NCI-H2196 (cell line): ENCODE results near the gene TRIM66.

Source experiments
- DNase-seq: peaks from one replicate; lab custom pipeline; 2025; ENCODE audit not compliant: unreplicated experiment; lab: John Stamatoyannopoulos, UW

Gene TRIM66

DNA sequence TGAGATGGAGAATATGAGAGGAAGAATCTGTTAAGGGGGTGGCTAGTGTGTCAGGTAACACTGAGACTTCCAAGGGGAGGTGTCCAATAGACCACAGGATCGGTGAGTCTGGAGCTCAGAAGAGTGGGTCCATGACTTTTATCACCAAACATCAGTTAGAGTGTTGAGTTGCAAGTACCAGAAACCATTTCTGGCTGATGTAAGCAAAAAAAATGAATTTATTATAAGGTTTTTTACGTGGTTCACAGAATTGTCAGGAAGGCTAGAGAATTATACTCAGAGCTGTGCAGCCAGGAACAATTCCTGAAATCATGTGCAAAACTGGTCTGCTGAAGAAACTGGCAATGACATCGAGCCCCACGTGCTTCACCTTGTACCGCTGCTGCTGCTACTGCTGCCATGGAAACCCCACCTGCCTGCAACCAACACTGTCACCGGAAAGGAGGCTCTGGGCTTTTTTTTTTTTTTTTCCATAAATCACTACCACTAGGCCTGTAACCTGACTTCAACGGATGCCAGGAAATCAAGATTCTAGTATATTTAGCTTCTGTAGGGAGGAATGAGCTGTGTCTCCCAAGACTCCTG is 71.8 kb downstream of the TRIM66 start:
- DNase-seq, result no peak

DNA sequence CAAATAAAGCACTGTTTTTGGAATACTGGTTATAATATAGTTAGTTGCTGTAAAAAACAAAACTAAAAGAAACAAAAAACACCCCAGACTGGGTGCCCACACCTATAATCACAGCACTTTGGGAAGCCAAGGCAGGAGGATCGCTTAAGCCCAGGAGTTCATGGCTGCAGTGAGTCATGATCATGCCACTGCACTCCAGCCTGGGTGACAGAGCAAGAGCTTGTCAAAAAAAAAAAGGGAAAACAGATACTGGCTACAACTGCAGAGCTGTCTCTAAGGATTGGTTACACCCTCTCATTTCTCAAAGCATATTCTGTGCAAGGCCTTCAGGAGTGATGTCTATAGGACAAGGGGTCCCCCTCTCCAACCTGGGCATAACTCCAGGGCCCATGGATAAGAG is 73.8 kb downstream of the TRIM66 start:
- no peak for DNase-seq

- no peak for DNase-seq
Observed at GRCh38 chr11:8605971-8606563, 76.4 kb downstream of the TRIM66 start.

GRCh38 chr11:8604078-8604723 is 78.3 kb downstream of the TRIM66 start:
- peak; percentile 17 for DNase-seq

DNA sequence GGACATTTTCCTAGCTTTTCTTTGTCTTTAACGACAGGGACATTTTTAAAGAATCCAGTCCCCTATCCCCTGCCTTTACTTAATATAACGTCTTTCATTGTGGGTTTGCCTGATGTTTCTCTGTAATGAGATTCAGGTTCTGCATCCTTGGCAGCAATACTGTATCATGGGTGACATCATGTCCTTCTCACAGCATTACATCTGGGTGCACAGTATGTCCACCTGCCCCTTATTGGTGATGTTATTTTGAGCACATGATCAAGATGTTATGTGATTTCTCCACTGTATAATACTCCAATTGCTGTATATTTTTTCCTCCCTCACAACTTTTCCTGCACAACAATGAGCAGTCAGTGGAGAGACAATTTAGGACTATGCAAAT is 78.8 kb downstream of the TRIM66 start:
- no peak for DNase-seq

DNA sequence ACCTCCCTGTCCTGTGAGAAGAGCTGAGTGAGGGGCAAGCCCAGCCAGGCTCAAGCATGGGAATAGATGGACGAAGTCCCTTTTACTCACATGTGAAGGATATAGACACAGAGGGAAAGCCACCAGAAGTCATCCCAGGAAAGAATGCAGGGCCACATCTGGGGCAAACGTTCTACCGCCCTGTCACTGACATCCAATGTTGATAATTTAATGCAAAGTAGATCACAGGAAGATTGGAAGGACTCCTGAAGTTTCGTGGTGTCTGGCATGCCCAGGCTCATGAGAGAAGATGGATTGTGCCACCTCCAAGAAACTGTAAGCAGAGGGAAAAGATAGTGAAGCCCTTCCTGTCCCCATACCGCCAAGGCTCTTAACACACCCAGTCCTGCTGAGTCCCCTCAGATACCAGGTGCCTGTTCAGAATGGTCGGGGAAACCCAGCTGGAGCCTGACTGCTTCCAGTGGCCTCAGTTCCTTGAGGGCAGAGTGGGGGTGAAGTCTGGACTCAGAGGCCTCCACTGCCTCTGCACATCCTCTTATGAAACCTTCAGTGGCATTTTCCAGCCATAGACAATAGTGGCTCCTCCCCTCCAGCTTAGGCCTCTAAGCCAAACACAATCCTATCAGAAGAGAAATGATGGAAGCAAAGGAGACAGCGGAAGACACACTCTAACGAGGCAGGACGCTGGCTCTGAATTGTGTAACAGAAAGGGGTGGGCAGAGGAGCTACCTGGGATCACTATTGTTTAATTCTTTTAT is 80.9 kb downstream of the TRIM66 start:
- DNase-seq, result no peak

GRCh38 chr11:8598506-8598905 is 84.0 kb downstream of the TRIM66 start:
- DNase-seq, result no peak

GRCh38 chr11:8597182-8597581 is 85.3 kb downstream of the TRIM66 start:
- no peak for DNase-seq

- DNase-seq, result no peak
Observed at GRCh38 chr11:8596504-8597046, 85.9 kb downstream of the TRIM66 start.

DNA sequence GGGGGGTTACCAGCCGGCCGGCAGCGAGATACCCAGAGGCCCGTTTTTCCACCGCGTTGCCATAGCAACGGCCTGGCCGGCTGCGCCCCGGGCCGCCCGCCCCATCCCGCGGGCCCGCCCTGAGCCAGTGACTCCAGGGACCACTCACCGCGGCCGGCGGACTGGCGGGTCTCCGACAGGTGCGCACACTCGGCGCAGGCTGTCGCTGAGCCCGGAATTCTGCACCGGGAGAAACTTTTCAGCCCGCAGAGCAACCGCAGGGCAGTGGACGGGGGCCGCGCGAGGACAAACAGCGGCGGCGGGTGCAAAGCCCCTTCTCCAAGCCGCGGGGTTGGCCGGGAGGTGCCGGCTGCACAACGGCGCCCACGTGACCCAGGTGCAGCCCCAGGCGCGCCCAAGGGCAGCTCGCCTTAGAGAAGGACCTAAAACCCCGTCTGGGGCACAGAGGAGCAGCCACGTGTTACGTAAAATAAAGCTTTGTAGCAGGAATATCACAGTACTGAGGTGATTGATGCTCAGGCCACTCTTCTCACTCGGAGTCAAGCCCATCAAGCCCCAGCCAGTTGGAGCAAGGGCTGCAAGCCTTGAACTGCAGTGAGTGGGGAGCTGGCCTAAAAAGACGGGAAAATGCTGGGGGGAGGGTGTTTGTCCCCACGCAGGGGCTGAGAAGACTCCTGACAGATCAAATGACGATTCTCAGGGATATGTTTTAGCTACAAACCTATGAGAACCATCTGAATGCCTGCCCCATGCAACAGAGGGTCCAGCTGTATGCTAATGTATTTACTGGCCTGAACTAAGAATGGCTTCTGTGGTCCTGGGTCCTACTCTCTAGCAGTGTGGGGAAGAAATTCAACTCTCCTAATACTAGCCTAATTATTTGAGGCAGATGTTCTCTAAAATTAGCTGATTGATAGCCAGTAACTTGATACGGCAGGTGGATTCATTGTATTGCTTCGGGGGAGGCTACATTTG is 88.2 kb downstream of the TRIM66 start, which contains the start of gene STK33:
TSS of gene STK33 (minus strand) at position 294 of the 975 bp plus-strand sequence. CDS start 119,323 bp downstream, outside the sequence.
- DNase-seq, result peak; percentile 61

DNA sequence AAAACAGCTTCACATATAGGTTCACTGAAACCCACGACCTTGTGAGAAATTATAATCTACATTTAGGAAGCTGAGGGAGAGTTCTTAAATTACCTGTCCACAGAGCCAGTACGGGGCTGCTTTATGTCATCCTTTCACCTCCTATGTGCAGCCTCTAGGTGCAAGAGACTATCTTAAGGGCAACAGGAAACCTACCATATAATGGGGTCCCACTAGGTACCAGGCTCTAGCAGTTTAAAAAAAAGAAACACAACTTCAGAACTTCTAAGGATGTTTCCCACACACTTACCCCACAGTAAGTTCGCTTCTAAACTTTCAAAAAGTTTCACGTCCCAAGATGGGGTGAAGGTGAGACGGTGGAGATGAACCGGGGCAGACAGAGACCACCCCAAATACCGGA is 89.0 kb downstream of the TRIM66 start:
- DNase-seq, result no peak

DNA sequence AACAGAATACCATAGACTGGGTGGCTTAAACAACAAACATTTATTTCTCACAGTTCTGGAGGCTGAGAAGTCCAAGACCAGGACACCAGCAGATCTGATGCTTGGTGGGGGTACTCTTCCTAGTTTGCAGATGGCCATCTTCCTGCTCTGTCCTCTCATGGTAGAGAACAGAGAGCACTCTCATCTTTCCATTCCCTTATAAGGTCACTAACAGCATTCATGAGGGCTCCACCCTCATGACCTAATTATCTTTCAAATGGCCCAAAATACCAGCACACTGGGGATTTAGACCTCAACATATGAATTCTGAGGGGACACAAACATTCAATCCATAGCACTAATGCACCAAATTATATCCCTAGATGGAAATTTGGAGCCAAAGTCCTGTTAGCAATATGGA is 94.5 kb downstream of the TRIM66 start:
- no peak for DNase-seq

DNA sequence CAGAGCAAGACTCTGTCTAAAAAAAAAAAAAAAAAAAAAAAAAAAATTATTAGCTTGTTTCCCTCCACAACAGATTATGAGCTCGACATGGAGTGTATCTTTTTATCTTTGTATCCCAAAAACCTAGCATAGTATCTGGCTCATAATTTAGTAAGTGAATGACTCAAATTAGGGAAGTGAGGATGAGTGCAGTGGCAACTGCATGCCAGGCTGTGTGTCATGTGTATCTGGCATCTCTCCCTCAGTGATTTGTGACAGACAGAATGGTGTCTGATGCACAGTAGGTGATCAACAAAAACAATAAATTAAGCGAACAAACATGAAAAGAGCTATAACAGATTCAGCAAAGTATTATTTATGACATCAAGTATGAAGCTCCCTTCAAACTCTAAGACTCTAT is 95.7 kb downstream of the TRIM66 start:
- no peak for DNase-seq

GRCh38 chr11:8586184-8586583 is 96.3 kb downstream of the TRIM66 start:
- no peak for DNase-seq

DNA sequence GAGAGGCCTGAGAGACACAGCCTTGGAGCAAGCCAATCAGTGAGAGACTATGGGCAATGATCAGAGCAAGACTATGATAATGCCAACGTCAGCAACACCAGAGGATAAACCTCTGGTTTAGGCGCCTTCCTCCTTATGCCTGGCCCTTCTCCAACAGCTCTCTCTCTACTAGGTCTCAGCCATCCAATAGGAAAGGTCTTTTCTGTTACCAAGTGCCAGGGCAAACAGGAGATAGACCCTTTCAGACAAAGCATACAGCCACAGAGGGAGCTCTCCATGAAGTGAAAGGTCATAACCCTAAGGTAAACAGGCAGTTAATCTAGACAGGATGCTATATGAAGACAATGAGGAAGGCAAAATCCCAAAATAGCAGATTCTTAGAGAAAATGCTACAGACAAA is 98.0 kb downstream of the TRIM66 start:
- peak; percentile 76 for DNase-seq

DNA sequence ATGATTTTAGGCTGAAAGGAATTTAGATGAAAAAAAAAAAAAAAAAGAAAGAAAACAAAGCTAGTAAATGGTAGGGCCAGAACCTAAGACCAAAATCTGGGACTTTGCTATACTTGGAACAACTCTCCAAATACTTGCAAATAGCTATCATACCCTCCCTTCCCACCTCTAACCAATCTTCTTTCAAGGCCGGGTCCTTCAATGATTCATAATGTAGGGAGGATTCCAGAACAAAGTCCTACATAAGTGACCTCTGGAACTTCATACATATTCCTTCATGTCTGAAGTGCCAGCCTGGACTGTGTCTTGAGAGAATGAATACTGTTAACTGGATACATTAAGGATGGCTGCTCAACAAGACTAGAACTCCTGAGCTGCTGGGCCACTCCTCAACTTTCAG is 98.4 kb downstream of the TRIM66 start:
- no peak for DNase-seq

GRCh38 chr11:8581300-8581699 is 101.2 kb downstream of the TRIM66 start:
- DNase-seq, result no peak

DNA sequence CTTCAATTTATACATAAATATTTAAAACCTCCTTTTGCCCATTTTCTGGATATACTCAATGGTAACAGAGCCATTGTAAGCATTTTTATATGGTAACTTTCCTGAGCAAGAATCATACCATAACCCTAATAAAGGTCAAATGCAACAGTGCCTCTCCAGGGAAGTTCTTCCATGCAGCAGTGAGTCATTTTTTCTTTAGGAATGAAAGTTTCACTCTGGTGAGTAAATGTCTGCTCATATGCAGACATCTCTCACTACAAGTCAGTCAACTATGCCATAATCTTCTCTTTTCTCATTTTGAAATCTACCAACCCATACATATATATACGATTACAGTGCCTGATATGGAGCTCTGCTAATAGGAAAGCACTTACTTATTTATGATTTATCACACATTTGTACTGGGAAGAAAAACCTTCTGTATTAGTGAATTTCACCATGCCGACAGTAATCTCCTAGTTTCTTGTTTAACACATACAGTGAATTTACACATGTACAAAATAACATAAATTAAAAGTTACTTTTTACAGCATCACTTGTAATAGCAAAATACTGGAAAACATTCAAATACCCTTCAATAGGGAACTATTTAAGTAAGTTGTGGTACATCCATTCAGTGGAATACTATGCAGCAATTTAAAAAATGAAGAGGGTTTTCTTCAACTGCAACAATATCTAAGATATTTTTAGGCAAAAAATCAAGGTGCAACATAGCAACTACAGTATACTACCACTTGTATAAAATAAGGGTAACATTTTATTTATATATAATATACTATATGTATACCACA is 104.5 kb downstream of the TRIM66 start:
- DNase-seq, result no peak

- DNase-seq, result no peak
Observed at GRCh38 chr11:8574798-8575197, 107.7 kb downstream of the TRIM66 start.

- DNase-seq, result no peak
Observed at GRCh38 chr11:8573777-8574176, 108.7 kb downstream of the TRIM66 start.
